BLaER1 treated with 17β-estradiol and CSF1 and Interleukin-3, amounts not matched to agents 10 nM and 100 nM (cell line): ENCODE results near the gene ATF6B.

Source experiments
- H3K27ac ChIP-seq, 11 experiments: shearing (Covaris generic); formaldehyde crosslinking; 2 replicates each; pipeline ENCODE4 v1.8.1; 2022
- H3K27me3 ChIP-seq, 11 experiments: shearing (Covaris generic); formaldehyde crosslinking; 2 replicates each; pipeline ENCODE4 v1.8.1; 2022
- H3K36me3 ChIP-seq, 11 experiments: shearing (Covaris generic); formaldehyde crosslinking; 2 replicates each; pipeline ENCODE4 v1.8.1; 2022
- H3K4me1 ChIP-seq, 10 experiments: shearing (Covaris generic); formaldehyde crosslinking; 2 replicates each; pipeline ENCODE4 v1.8.1; 2022
- H3K4me2 ChIP-seq, 11 experiments: shearing (Covaris generic); formaldehyde crosslinking; 2 replicates each; pipeline ENCODE4 v1.8.1; 2022
- H3K4me3 ChIP-seq, 10 experiments: shearing (Covaris generic); formaldehyde crosslinking; 2 replicates each; pipeline ENCODE4 v1.8.1; 2022
- H3K9ac ChIP-seq, 11 experiments: shearing (Covaris generic); formaldehyde crosslinking; 2 replicates each; pipeline ENCODE4 v1.8.1; 2022
- H3K9me3 ChIP-seq, 11 experiments: shearing (Covaris generic); formaldehyde crosslinking; replicated peaks in 1 of 11; 2 replicates each; pipeline ENCODE4 v1.8.1; 2022
- H4K20me1 ChIP-seq, 11 experiments: shearing (Covaris generic); formaldehyde crosslinking; 2 replicates each; pipeline ENCODE4 v1.8.1; 2022
- Cebpa-rat ChIP-seq, 11 experiments: shearing (Covaris generic); IDR thresholded peaks; 2 replicates each; pipeline ENCODE4 v1.8.1; 2022

Gene ATF6B

DNA sequence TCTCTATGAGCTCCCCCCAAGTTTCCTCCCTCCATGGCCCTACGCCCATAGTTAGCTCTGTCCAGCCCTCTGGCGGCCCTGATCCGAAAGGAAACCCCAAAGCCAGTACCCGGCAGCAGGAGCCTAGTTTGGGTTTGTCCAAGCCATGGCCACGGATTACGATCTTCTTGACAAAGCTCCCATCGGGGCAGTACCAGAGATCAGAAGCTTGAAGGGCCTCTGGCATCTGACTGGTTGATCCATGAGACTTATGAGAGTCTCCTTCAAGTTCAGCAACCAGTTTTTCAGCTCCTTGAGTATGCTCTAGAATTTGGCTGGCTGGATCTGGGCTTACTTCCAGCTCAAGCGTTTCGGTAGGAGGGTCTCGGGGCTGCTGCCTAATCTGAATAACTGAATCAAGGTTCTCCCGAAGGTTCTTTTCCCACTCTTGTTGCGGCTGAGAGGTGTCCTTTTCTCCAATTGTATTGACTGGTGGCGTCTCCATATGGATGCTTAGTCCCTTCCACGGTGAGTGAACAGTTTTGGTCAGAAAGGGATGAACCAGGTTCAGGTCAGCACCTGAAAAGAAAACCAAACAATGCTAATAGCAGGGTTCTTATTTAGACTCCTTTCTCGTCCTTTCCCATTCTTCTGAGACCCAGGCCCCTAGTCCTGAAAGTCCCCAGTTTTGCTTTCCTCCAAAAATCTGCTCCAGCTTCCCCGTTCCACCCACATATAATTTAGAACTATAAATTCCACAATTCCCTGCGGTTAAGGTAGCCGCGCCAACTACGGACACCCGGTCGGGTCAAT lies 1.4 kb upstream of the ATF6B start:
- peaks cover 19 to 26% (median 23%) of the 10 kb centered on the region in 11 experiments for H3K36me3 ChIP-seq
- no peak for TF ChIP-seq Cebpa-rat (IDR thresholded peaks at IDR 0.05)
- H3K4me3 ChIP-seq: peak overlapping the region; percentile 66 to 99 (median 78)
- peak overlapping the region; percentile 42 to 93 (median 67); a peak in 21 of 22 replicates for H3K27ac ChIP-seq
- H3K4me2 ChIP-seq: peak overlapping the region; percentile 84 to 96 (median 90)
- H4K20me1 ChIP-seq: peaks cover 0 to 2% (median 0%) of the 10 kb centered on the region in 11 experiments; a peak in 3 of 22 replicates
- H3K4me1 ChIP-seq: peaks cover 34 to 44% (median 38%) of the 10 kb centered on the region in 10 experiments
- no peaks in the 10 kb centered on the region for H3K27me3 ChIP-seq
- no peaks in the 10 kb centered on the region for H3K9me3 ChIP-seq
- H3K9ac ChIP-seq: peak overlapping the region; percentile 68 to 82 (median 78)

DNA sequence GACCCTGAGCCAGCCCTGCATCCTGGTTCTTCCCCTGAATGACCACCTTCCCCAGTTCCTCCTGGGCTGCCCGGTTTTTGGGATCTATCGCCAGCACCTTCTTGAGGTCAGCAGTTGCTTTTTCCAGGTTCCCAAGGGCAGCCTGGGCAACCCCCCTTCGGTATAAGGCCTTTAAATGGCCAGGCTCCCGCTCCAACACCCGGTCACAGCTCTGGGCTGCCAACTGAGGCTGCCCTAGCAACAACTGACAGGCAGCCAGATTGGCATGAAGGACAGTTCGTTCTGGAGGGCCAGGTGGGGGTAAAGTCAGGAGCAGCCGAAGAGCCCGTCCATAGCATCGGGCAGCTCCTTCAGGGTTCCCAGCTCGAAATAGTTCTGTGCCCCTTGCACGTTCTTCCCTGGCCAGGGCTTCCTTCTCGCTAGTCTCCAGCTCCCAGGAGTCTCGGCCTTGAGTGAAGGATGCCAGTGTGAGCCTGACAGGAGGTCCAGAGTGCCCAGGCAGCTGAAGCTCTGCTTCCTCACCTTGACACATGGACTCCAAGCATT lies 778 bp upstream of the ATF6B start:
- Histone ChIP-seq H3K27ac (peak overlapping the region in 10 of 11 experiments; percentile 33 to 93 (median 69); a peak in 18 of 22 replicates), H3K36me3 (peaks cover 26 to 32% (median 30%) of the 10 kb centered on the region in 11 experiments), H3K4me3 (peak overlapping the region; percentile 66 to 99 (median 95); a peak in 19 of 20 replicates), H3K9me3 (no peaks in the 10 kb centered on the region), H3K4me1 (peaks cover 34 to 44% (median 38%) of the 10 kb centered on the region in 10 experiments), H3K4me2 (peak overlapping the region; percentile 84 to 96 (median 90)), H3K9ac (peak overlapping the region; percentile 7 to 82 (median 78); a peak in 19 of 22 replicates), H4K20me1 (peaks cover 0 to 8% (median under 1%) of the 10 kb centered on the region in 11 experiments; a peak in 7 of 22 replicates), H3K27me3 (no peaks in the 10 kb centered on the region)
- no peak for TF ChIP-seq Cebpa-rat (IDR thresholded peaks at IDR 0.05)

DNA sequence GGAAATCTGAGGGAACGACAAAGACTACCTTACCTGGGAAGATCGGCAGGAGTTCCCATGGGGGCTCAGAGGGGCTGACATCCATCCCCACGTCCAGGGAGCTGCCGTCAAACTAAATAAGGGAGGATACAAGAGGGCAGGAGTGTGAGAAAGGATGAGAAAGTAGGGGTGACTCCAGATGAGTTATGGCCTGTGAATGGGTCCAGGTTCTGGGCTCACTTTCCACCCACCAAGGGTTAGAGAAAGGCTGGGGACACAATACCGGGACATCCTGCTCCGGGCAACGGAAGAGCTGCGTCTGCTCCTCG lies 683 bp downstream of the ATF6B start:
- Histone ChIP-seq H3K4me2 (peak overlapping the region; percentile 91 to 99 (median 97)), H3K4me3 (peak overlapping the region; percentile 80 to 99 (median 96)), H3K9me3 (no peaks in the 10 kb centered on the region), H3K4me1 (peaks cover 34 to 51% (median 39%) of the 10 kb centered on the region in 10 experiments), H3K27me3 (no peaks in the 10 kb centered on the region), H3K36me3 (peaks cover 40 to 47% (median 45%) of the 10 kb centered on the region in 11 experiments), H3K27ac (peak overlapping the region; percentile 82 to 93 (median 91)), H4K20me1 (peaks cover 0 to 20% (median 9%) of the 10 kb centered on the region in 11 experiments; a peak in 10 of 22 replicates), H3K9ac (peak overlapping the region; percentile 89 to 96 (median 92))
- TF ChIP-seq Cebpa-rat (IDR thresholded peaks at IDR 0.05): no peak

DNA sequence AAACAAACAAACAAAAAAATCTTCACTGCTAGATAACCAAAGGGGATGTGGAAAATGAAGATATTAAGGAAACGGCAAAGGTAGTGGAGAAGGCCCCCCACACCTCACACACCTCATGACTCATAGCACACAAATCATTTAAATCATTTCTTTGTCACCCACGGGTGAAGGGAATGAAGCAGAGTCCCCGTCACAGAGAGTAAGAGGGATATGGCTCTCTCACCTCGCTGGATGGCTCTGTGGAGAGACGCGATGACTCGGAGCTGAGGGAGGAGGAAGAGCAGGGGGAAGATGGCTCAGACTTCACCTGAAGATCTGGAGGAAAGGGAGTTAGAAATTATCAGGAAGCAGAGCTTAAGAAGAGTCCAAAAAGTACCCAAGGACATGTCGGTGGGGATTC lies 1.2 kb downstream of the ATF6B start:
- Histone ChIP-seq H4K20me1 (peaks cover 0 to 24% (median 9%) of the 10 kb centered on the region in 11 experiments; a peak in 10 of 22 replicates), H3K4me3 (peak overlapping the region; percentile 80 to 99 (median 96)), H3K9ac (peak overlapping the region; percentile 89 to 96 (median 92)), H3K27ac (peak overlapping the region in 10 of 11 experiments; percentile 83 to 93 (median 92); a peak in 14 of 22 replicates), H3K4me2 (peak overlapping the region; percentile 91 to 99 (median 97)), H3K36me3 (peaks cover 45 to 52% (median 49%) of the 10 kb centered on the region in 11 experiments), H3K27me3 (no peaks in the 10 kb centered on the region), H3K4me1 (peaks cover 34 to 51% (median 39%) of the 10 kb centered on the region in 10 experiments), H3K9me3 (no peaks in the 10 kb centered on the region)
- no peak for TF ChIP-seq Cebpa-rat (IDR thresholded peaks at IDR 0.05)

DNA sequence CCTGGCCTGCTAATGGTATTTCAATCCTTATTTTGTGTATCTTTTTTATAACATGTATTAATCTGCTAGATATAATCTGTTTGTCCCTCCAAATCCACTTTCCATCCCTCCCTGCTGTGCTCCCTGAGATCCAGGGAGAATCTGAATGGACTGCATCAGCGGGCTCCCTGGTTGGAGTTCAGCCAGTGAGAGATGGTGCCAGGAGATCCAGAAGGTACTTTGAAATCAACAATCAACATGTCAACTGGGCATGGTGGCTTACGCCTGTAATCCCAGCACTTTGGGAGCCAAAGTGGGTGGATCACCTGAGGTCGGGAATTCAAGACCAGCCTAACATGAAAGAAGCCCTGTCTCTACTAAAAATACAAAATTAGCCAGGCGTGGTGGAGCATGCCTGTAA lies 4.4 kb downstream of the ATF6B start:
- Histone ChIP-seq H3K9ac (0 out of 22 replicates have a peak overlapping the region, but pooled peaks of 2 of the 11 experiments have one; percentile 6 to 21), H3K9me3 (no peaks in the 10 kb centered on the region)

DNA sequence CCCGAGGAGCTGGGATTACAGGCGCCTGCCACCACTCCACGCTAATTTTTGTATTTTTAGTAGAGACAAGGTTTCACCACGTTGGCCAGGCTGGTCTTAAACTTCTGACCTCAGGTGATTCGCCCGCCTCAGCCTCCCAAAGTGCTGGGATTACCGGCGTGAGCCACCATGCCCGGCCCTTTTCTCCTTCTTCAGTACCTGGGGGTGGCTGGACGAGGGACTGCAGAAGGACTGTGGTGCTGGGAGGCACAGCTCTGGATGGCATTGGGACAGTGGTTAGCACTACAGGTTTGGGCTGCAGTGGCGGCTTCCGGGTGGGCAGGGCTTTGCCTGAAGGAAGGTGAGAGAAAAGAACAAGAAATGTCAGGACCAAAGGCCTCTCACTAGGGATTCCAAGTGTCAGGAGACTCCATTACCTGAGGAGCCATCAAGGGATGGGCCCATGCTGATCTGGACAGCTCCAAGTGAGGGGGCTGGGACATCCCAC lies 7.4 kb downstream of the ATF6B start:
- Histone ChIP-seq H3K4me1 (peaks cover 0 to 28% (median 7%) of the 10 kb centered on the region in 10 experiments; a peak in 11 of 20 replicates), H3K36me3 (peaks cover 94 to 100% (median 97%) of the 10 kb centered on the region in 11 experiments), H3K9me3 (no peaks in the 10 kb centered on the region), H4K20me1 (peaks cover 5 to 69% (median 25%) of the 10 kb centered on the region in 11 experiments; a peak in 13 of 22 replicates), H3K4me2 (no peak overlapping the region), H3K9ac (no peak overlapping the region), H3K4me3 (no peak overlapping the region), H3K27me3 (no peaks in the 10 kb centered on the region), H3K27ac (no peak overlapping the region)
- no peak for TF ChIP-seq Cebpa-rat (IDR thresholded peaks at IDR 0.05)

More for the DNA sequence above, 4.4 kb downstream of the ATF6B start:
- Histone ChIP-seq H3K4me1 (peaks cover 22 to 49% (median 24%) of the 10 kb centered on the region in 10 experiments), H4K20me1 (peaks cover 0 to 38% (median 11%) of the 10 kb centered on the region in 11 experiments; a peak in 12 of 22 replicates), H3K27ac (no peak overlapping the region), H3K27me3 (no peaks in the 10 kb centered on the region), H3K4me2 (no peak overlapping the region), H3K4me3 (no peak overlapping the region), H3K36me3 (peaks cover 71 to 84% (median 79%) of the 10 kb centered on the region in 11 experiments)
- TF ChIP-seq Cebpa-rat (IDR thresholded peaks at IDR 0.05): no peak

DNA sequence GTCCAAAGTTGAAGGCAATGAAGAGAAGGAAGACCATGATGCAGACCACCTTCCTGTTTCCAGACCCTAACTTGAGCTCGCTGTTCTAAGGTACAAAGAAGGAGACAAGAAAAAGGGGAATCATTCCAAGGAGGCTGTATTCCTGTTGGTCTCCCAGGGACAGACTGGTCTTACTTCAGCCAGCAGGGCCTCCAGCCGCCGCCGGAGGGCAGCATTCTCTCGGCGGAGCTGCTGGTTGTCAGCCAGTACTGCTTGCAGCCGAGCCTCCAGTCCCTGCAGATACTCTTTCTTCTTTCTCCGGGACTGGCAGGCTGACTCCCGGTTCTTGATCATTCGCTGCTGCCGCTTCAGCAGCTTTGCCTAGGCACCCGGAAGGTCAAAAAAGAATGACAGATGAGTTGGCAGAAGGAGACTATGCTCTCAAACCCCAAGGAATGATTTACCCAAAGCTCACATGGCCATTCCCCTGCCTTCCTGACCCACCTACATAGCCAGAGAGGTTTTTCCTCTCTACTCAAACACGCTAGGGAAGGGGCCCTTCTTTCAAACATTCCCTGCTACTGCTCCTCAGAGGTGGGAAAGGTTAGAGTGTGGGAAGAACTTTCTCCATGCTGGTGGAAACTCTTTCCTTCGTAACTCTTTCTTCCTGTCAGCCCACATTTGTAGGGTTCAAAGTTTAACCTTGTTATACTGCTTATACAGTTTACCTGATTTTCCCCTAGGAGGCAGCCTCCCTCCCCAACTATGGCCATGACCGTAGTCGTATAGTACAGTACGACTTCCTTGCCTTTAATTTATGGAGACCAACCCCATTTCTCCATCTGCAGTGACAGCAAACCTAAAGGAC lies 9.0 kb downstream of the ATF6B start:
- no peak for TF ChIP-seq Cebpa-rat (IDR thresholded peaks at IDR 0.05)
- H3K36me3 ChIP-seq: peaks cover 87 to 99% (median 94%) of the 10 kb centered on the region in 11 experiments

DNA sequence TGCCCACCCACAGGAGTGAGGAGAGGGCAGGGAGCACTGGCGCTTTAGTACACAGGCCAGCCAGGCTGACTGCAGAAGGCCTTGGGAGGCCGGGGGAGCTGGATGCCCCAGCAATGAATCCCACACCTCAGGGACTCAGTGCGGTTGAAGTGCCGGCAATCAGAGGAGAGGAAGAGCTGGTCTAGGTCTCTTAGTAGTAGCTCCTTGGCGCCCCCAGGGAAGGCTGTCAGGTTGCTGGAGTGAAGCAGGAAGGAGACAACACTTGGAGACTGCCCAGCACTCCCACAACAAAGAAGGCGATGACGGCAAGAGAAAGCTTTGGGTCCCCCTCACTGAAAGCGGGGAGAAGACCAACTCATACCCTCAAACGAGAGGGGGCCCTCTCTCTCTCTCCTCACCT lies 10.6 kb downstream of the ATF6B start:
- no peak for TF ChIP-seq Cebpa-rat (IDR thresholded peaks at IDR 0.05)
- peaks cover 72 to 98% (median 86%) of the 10 kb centered on the region in 11 experiments for H3K36me3 ChIP-seq
- no peaks in the 10 kb centered on the region for H3K9me3 ChIP-seq
- peak overlapping the region in 1 of 11 experiments; percentile 7; a peak in 2 of 22 replicates for H3K27ac ChIP-seq
- peaks cover 2 to 65% (median 17%) of the 10 kb centered on the region in 11 experiments; a peak in 11 of 22 replicates for H4K20me1 ChIP-seq
- no peaks in the 10 kb centered on the region for H3K27me3 ChIP-seq
- H3K4me1 ChIP-seq: peaks cover 0 to 26% (median 8%) of the 10 kb centered on the region in 10 experiments; a peak in 8 of 20 replicates
- no peak overlapping the region for H3K4me3 ChIP-seq
- H3K9ac ChIP-seq: peak overlapping the region in 7 of 11 experiments; percentile 9 to 48 (median 37); a peak in 6 of 22 replicates
- H3K4me2 ChIP-seq: no peak overlapping the region

More for the DNA sequence above, 9.0 kb downstream of the ATF6B start:
- H3K4me2 ChIP-seq: peak overlapping the region in 3 of 11 experiments; percentile 2 to 35 (median 3); a peak in 2 of 22 replicates
- no peaks in the 10 kb centered on the region for H3K27me3 ChIP-seq
- no peak overlapping the region for H3K4me3 ChIP-seq
- H3K9ac ChIP-seq: peak overlapping the region in 1 of 11 experiments; percentile 9; a peak in 1 of 22 replicates
- peaks cover 5 to 72% (median 25%) of the 10 kb centered on the region in 11 experiments; a peak in 13 of 22 replicates for H4K20me1 ChIP-seq
- H3K27ac ChIP-seq: no peak overlapping the region
- peaks cover 0 to 27% (median 5%) of the 10 kb centered on the region in 10 experiments; a peak in 8 of 20 replicates for H3K4me1 ChIP-seq
- H3K9me3 ChIP-seq: no peaks in the 10 kb centered on the region
